GM15510 (cell line): ENCODE measurements around the gene GABPB2.
A peak's percentile ranks its signal among the peaks of the same experiment; 100 is the strongest.

Source experiments
- POLR2A ChIP-seq: IDR thresholded peaks from 3 replicates; pipeline ENCODE4 v1.6.1; 2011; ENCODE audit warnings: borderline replicate concordance; ENCODE audit not compliant: insufficient read length; ENCODE audit errors: extremely low read depth

Gene GABPB2

DNA sequence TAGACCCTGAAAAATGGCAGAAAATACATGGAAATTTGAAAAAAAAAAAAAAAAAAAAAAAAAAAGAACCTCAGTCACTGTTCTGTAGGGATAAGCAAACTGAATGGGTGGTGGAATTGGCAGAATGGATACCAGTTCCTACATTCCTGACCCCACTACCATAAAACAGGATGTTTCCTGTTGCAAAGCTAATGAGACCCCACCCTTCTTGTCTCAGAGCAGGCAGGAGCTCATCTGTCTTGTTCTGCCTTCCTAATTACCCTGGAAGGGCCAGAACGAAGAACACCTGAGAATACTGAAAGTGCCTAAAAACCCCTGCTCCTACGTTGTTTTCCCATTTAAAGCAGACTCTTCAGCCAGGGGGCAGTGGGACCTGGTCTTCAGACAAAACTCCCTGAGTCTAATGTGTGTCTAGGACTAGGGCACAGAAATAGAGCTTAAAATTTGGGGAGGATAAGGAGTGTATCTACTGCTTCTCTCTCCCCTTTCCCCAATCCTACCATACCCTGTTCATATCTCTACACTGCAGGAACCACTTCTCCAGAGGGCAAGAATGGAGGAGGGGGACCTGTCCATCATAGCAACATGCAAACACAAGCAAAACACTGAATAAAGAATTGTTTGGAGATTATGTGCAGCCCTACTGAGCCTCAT lies 19.1 kb upstream of the GABPB2 start:
- TF ChIP-seq POLR2A, result no peak

DNA sequence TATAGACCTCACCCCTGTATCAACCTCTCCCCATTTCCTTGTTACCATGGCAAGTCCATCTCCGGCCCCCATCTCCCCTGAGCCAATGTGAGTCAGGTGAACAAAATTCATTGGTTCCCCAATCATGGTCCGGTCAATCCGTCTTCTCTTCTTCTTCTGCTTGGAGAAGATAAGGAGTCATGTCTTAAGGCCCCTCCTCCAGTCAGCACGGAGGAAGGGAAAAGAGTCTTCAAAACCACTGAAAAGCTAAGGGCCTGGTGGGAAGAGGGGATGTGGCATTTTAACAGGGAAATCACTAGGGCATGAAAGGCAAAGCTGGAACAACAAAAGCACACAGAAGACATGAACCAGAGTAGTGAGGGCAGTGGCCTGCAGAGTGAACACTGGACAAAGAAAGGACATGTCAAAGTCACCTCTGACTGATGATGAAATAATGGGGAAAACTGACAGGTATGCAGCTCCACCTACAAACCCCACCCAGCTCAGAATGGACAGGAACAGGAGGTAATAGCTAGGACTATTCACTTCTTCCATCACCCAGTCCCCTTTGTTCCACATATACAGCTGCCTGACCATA lies 15.5 kb upstream of the GABPB2 start:
- TF ChIP-seq POLR2A, result no peak

DNA sequence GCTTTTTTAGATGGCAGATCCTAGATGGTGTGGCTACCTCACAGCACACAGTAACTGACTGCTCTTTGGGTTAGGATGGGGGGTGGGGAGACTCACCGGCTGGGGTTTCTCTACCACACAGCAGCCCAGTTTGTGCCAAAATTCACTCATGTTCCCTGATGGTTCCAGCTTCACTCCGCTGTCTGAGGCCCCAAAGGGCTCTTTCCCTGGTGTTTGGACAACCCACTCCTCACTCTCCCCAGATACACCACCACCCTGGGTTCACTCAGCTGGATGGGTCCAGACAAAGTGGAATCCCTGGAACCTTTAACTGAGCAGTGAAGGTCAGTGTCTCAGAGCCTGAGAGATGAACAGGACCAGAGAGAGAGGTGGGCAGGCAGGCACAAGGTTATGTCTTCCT lies 15.0 kb upstream of the GABPB2 start:
- no peak for TF ChIP-seq POLR2A

DNA sequence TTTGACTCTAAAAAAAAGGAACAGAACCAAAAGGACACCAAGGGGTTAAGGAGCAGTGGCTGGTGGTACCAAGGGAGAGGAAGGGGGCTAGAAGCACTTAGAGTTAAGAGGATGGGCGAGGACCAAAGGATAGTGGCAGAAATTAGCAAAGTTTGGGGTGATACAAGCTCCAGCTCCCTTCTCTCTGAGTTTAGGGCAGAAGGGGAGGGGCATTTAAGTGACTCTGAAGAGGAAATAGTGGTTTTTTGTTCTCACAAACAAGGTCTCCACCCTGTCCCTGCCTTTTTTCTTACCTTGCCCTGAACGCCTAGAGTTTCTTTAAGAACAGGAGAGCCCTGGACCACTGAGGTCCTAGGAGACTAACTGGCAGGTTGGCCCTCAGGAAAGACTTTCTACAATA lies 14.4 kb upstream of the GABPB2 start:
- no peak for TF ChIP-seq POLR2A

DNA sequence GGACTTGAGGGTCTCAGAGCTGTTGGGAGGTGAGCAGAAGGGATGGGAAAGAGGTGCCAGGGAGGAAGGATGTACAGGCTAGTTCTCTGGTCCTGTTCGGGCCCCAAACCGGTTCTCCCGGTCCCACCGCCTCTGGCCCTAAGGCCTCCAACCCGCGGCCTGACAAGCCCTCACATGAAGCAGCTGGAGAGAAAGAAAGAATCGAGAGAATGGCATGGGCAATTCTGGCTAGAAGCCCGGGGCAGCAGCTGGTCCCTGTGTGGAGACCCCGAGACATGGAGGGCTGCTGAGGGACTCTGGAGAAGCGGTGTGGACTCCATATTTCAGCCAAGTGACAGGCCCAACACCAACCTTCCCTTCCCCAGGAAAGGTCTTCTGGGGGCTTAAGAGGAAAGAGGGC lies 11.9 kb upstream of the GABPB2 start:
- no peak for TF ChIP-seq POLR2A

DNA sequence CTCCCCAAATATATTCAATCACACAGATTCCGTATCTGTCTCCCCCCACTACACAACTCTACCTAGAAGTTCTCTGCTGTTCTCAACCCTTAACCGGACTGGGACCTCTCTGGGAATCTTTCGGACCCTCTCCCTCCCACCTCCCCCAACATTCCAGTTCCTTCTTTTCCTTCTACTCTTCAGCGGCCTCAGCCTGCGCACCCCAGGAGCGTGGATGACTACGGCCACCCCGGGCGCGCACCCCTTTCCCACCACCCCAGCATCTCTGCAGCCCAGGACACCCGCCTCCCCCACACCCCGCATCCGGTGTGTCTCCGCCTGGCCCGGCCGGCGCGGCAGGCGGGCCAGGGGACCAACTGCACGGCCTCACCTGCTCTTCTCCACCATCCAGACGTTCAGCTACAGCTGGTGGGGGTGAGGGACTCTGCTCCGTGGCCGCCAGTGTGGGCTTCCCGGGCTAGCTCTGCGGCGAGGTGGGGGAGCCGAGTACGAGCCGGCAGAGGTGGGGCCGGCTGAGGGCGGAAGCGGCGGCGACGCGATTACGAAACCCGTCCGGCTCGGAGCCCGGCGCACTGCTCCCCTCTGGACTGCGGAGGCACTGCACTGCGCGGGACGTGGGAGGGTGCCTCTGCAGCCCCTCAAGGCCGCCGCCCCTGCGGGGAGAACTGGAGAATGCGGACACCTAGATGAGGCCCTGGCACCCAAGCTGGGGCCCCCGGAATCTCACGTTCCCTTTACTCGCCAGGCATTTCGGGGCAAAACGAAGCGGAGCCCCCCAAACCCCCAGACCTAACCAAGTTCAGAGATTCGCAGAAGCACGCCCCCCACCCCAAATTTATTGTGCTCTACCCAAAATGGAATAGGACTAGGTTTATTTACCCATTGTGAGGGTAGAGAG lies 11.2 kb upstream of the GABPB2 start, which contains the start of gene CDC42SE1:
TSS of gene CDC42SE1 (minus strand) at position 514 of the 898 bp plus-strand sequence. CDS start 3,892 bp downstream, outside the sequence.
- TF ChIP-seq POLR2A, result peak; percentile 84

DNA sequence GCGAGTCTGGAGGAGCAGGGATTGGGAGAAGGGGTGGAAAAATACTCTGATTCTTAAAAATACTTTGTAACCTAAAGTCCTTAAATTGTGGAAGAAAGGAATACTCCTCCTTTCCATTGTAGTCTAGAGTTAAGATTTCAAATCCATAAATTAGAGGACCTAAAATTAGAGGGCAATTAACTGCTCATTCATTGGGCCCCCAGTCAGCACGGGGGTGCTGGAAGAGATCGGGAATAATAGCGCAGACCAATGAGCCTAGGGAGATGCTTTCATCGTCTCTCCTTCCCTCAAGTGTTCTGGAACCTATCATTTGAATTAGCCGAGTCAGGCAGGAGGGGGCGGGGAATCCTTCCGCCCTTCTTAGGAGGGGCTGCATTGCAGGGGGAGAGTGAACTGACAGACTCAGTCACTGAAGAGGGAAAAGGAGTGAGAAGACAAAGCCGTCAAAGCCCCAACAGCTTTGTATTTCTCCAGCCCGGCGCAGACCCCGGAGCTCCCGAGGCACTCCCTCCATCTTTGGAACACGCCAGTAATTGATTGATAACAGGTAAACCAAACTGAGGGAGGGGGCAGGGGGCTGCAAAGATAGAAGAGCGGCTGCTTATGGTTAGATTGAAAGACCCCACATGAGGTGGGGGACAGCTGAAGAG lies 10.4 kb upstream of the GABPB2 start, which contains the start of gene MLLT11:
TSS of gene MLLT11 (plus strand) at position 391 of the 650 bp plus-strand sequence. CDS start 6,828 bp downstream, outside the sequence.
- TF ChIP-seq POLR2A, result no peak

DNA sequence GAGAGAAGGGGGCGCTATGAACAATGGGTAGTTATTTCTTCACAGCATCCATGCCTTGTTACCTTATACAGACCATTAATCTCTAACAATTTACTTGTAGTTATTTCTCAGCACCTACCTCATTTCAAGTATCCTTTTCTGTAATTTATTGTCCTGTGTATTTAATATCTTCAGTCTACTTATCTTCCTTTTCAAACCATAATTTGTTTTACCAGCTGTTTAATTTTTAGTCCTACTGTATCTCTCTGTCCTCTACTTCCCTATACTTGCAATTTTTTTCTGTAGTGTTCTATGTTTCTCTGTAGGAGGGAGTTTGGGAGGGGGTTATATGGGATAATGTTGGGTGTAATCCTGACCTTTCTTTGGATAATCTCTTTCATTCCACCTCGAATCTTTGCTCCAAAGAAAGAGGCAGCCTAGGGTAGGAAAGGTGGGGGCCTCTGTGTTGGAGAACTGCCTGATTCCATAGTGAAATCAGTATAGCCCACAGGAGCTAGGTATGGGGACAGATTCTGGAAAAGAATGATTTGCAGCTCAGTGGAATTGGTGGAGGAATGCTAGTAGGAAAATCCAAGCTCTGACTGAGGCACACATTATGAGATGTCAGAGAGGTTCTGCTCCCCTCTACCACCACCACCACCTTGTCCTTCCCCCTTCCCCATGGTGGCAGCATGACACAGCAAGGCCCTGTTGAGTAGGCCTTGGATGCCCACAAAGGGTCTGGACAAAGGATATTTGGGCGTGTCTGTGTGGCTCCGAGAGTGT lies 9.7 kb upstream of the GABPB2 start:
- no peak for TF ChIP-seq POLR2A

DNA sequence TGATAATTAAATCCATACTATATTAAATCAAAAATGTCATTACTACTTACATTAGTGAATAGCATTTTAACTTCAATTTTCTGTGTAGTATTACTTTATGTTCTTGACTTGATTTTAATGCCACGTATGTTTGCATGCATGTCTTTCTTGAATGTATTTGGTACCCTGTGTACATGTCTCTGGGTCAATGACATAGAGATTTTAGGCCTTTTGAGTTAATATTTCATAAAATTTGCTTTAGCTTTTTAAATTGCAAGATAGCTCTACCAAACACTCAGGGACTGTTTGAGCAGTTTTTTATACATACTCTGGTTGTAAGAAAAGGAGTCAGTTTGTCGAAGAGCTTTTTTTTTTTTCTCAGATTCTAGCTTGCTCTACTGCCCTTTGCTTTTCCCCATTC lies 8.9 kb upstream of the GABPB2 start:
- TF ChIP-seq POLR2A, result no peak

DNA sequence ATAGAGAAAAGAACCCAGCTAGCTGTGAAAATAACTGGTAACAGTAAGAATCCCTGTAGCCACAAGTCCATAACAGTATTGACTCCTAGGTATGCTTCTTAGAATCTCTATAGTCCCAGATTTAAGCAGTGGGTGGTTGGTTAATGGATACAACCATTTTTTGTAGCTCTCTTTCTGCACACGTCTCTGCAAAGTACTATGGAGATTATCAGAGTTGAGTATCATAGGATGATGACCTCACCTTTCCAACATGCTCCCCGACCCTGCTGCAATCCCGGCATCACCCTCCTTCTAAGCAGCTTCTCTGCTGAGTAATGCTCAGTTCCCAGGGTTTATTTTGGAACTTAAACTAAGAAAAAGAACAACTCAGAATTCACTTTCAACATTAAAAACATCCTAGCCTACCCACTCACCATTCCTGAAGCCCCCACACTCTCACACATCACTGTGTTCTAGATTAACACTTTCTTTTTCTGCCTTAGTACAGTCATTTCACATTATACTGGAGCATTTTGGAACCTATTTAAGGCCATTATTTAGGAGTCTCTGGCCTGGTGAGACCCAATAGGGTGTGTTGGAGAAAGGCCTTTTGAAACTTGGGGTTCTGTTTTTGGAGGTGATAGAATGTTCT lies 7.7 kb upstream of the GABPB2 start:
- no peak for TF ChIP-seq POLR2A

DNA sequence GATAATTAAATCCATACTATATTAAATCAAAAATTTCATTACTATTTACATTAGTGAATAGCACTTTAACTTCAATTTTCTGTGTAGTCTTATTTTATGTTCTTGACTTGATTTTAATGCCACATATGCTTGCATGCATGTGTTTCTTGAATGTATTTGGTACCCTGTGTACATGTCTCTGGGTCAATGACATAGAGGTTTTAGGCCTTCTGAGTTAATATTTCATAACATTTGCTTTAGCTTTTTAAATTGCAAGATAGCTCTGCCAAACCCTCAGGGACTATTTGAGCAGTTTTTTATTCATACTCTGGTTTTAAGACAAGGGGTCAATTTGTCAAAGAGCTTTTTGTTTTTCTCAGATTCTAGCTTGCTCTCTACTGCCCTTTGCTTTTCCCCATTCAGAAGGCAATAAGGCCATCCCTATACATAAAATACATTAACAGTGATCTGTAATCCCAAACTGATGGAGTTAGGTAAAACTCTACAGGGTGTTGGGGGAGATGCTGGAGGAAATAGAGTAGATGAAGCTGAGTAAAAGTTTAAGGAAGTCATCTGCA lies 5.4 kb upstream of the GABPB2 start:
- TF ChIP-seq POLR2A, result no peak

DNA sequence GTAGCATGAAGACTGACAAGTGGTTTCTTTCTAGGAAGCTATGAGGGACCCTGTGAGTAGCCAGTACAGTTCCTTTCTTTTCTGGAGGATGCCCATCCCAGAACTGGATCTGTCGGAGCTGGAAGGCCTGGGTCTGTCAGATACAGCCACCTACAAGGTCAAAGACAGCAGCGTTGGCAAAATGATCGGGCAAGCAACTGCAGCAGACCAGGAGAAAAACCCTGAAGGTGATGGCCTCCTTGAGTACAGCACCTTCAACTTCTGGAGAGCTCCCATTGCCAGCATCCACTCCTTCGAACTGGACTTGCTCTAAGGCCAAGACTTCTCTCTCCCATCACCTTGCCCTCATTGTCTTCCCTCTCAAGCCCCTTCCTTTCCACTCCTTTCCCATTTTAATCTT lies 3.4 kb upstream of the GABPB2 start:
- TF ChIP-seq POLR2A, result no peak

DNA sequence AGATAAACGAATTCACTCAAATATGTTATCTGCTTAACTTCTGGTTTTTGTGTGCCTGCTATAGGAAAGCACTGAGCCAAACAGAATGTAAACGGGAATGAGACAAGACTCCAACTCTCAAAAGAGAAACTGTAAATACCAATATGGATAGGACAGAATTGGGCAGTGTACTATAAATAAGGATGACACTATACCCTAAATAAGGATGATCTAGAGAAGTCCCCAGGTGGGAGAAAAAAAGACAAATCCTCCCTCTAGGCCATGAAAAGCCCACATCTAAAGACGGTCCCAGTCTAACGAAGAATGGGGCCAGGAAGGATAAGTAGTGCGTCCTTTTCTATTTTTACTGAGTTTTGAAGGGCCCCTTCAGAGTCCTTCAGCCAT lies 1.5 kb upstream of the GABPB2 start:
- no peak for TF ChIP-seq POLR2A

DNA sequence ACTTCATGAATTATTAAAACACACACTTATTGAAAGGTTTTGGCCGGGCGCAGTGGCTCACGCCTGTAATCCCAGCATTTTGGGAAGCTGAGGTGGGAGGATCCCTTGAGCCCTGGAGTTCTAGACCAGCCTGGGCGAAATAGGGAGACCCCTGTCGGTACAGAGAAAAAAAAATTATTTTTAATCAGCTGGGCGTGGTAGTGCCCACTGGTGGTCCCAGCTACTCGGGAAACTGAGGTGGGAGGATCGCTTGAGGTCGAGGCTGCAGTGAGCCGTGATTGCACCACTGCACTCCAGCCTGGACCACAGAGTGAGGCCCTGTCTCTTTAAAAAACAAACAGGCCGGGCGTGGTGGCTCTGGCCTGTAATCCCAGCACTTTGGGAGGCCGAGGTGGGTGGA lies 1.7 kb downstream of the GABPB2 start:
- no peak for TF ChIP-seq POLR2A

DNA sequence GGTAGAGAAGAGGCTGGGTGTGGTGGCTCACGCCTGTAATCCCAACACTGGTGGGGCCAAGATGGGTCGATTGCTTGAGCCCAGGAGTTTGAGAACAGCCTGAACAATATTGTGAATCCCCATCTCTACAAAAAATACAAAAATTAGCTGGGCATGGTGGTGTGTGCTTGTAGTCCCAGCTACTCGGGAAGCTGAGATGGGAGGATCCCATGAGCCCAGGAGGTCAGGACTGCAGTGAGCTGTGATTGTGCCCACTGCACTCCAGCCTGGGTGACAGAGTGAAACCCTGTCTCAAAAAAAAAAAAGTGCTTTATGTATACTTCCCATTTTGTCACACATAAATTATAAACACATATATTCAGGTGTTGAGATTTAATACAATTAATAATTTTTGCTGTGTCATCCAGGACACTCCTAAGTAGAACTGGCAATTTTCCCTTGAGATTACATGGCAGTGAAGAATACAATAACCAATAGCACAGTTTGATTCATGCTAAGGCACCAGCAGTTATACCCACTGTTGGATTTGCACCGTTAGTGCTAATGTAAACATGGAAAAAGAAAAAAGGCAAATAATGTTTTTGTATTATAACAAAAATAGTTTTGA lies 15.5 kb downstream of the GABPB2 start:
- TF ChIP-seq POLR2A, result no peak
